Hematopoietic multipotent progenitor cell treated with erythropoietin and hydrocortisone succinate and interleukin-3 and kit ligand, for 17 days (in vitro differentiated cells): Measurements from ENCODE around the gene AGRN.
"Not testable (repeated sequence)": the region's sequence is repeated elsewhere in the genome, so short reads cannot be mapped to it uniquely, and the experiment has no call there.

Source experiments
- DNase-seq: peaks from one replicate; pipeline ENCODE4 v3.0.0-alpha.2; 2015; ENCODE audit warnings: low spot score

The AGRN gene

GRCh38 chr1:981955-982558 is 37.9 kb upstream of the AGRN start, which contains the start of gene PERM1:
Gene PERM1 (minus strand): TSS chr1:982093. CDS start chr1:981029, 1,064 bp downstream.
- no peak for DNase-seq

DNA sequence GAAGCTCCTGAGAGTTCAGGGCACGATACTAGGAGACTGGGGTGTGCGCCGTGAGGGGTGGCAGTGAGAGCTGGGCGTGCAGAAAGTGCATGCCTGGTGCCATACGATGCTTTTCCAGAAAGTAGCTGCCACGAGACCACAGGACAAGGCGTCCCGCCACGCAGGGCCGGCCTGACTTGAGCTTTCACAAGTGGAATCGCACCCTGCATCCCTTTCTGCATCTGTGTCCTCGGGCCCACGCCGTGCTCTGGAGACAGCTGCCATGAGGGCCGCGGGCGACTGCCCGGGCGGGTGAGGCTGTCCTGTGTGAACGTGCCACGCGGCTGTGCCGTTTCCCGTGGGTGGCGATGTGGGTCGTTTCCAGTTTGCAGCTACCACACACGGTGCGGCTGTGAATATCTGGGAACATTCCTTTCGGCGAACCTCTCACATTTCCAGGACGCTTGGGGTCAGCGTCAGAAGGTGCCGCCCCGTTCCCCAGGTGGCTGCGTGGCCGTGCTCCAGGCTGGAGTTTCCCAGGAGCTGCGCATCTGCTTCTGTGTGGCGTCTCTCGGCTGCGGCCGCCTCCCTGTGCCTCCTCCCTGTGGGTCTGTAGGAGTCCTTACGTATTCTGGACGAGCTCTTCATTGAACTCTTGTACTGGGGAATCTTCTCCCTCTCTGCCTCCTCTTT is 37.0 kb upstream of the AGRN start:
- no peak for DNase-seq

DNA sequence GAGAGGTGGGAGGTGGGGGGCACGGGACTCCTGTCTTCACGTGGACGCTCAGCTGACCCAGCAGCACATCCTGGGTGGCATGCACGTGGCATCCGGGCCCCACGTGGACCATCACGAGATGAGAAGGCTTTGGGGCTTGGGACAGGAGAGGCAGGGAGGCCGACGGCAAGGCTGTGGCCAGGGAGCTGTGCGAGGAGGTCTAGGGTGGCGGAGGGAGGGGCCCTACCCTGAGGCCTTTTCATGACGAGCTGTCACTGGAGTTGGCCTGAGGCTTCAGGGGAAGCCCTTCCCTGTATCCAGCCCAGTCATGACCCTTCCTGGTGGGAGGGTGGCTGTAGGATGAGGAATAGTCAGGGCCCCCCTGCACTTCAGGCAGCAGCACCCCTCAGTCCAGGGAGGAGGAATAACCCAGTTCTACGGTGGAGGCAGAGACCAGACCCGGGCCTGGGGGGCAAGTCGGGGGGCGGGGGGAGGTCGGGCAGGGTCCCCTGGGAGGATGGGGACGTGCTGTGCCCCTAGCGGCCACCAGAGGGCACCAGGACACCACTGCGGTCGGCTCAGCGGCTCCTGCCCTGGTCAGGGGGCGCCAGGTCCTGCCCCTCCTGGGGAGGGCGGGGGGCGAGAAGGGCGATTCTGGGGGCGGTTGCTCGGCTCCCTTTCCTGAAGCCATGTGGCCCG is 36.0 kb upstream of the AGRN start:
- DNase-seq, result peak; percentile 33

GRCh38 chr1:984476-984814 is 35.5 kb upstream of the AGRN start:
- DNase-seq, result no peak

- no peak for DNase-seq
Measured at GRCh38 chr1:985126-985525, 34.8 kb upstream of the AGRN start.

DNA sequence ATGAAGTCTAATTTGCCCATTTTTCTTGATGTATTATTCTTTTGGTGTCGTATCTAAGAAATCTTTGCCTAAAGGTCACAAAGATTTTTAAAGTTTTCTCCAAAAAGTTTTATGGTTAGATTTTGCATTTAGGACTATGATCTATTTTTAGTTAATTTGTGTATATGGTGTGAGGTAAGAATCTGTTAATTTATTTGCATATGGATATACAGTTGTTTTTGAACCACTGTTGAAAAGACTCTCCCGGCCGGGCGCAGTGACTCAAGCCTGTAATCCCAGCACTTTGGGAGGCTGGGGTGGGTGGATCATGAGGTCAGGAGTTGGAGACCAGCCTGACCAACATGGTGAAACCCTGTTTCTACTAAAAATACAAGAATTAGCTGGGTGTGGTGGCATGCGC is 31.9 kb upstream of the AGRN start:
- DNase-seq, result not testable (repeated sequence)

- not testable (repeated sequence) for DNase-seq
Measured at GRCh38 chr1:991275-991674, 28.6 kb upstream of the AGRN start.

DNA sequence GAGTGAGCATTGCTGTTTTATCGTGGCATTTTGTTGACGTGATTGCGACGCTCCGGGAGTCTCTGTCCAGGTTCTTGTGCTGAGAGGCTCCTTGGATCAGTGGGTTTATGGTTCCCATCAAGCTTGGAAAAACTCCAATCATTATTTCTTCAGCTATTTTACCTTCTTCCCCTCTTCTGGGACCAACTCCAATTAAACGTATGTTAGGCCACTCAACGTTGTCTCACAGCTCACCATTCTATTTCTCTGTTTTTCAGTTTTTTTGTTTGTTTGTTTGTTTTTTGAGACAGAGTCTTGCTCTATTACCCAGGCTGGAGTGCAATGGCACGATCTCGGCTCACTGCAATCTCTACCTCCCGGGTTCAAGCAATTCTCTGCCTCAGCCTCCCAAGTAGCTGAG is 28.0 kb upstream of the AGRN start:
- no peak for DNase-seq

DNA sequence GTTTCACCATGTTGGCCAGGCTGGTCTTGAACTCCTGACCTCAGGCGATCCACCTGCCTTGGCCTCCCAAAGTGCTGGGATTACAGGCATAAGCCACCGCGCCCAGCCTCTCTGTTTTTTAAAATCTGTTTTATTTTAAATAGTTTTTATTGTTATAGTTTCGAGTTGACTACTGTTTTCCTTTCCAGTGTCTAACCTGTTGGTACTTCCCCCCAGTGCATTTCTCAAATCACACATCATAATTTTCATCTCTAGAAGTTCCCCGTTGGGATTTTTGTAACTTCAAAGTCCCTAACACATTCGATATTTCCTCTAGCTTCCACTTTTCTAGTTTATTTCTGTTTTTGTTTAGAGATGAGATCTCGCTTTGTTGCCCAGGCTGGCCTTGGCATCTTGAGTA is 27.6 kb upstream of the AGRN start:
- no peak for DNase-seq

GRCh38 chr1:993379-993995 is 26.4 kb upstream of the AGRN start:
- DNase-seq, result no peak

GRCh38 chr1:994546-994945 is 25.4 kb upstream of the AGRN start:
- not testable (repeated sequence) for DNase-seq

DNA sequence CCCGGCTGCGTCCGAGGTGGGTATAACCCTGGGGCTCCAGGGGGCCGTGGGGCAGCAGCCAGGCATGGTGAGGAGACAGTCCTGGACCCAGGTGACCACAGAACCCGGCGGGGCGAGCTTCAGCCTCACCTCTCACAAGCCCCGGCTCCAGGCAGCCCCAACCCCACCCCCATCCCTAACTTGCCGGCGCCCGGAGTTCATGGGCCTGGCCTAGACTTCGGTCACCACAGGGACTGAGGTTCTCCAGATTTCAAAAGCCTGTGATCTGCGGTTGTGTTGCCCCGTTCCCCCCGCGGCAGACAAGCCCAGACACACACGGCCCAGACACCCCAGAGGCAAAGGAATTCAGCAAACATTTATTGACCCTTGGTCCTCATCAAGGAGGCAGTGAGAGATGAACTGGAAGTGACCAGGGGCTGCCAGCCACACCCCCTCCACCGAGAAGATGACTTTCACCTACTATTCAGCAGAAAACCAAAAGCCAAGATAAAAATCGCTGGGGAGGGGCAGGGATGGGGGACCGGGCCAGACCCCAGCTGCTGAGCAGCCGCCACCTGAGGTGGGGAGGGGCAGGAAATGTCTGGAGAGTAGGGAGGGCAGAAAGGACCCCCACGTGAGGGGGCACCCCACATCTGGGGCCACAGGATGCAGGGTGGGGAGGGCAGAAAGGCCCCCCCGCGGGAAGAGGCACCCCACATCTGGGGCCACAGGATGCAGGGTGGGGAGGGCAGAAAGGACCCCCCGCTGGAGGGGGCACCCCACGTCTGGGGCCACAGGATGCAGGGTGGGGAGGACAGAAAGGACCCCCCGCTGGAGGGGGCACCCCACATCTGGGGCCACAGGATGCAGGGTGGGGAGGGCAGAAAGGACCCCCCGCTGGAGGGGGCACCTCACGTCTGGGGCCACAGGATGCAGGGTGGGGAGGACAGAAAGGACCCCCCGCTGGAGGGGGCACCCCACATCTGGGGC is 24.0 kb upstream of the AGRN start:
- DNase-seq, result no peak

GRCh38 chr1:996851-997712 is 22.8 kb upstream of the AGRN start:
- no peak for DNase-seq

DNA sequence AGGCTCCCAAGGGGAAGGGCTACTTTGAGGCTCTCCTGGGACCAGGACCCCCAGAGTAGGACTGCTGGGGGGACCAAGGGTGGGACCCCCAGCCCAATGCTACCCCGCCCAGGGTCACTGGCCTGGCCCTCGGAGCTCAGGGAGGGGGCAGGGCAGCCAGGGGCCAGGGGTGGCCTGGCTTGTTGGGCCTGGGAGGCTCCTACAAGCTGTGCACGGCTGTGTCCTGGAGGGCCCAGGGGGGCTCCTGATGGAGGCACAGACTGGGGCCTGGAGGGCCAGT is 22.3 kb upstream of the AGRN start:
- no peak for DNase-seq

DNA sequence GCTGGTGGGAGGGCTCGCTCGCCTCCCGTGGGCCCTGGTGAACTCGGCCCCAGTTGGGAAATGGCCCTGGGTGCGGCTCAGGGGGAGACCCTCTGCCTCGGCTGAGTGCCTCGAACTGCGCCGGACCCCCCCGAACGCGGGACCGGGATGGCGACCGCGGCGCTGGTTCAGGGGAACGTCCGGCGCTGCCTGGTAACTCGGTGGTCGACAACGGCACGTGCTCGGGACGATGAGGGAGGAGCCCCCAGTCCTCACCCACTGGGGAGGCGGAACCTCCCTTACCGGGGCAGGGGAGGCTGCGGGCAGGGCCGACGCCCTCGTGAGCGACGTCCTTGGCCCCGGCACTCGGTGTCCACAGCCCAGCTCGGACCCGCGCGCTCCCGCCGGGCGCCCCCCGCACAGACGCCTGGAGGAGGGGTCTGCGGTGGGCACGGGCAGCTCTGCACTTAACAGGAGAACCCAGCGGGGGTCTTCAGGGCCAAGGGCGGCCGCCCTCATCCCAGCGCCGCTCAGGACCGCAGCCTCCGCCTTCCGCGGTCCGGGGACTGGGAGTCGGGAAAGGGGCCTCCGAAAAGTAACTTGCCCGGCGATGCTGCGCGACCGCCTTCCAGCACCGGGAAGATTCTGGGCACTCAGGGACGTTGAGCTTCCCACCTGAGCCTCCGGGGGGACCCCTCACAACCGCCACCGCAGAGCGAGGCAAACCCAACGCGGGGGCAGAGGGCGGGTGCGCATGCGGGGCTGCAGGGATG is 21.8 kb upstream of the AGRN start:
- no peak for DNase-seq

- no peak for DNase-seq
Measured at GRCh38 chr1:998745-998994, 21.2 kb upstream of the AGRN start.

- no peak for DNase-seq
Measured at GRCh38 chr1:998995-999724, 20.8 kb upstream of the AGRN start.

GRCh38 chr1:999725-1000356 is 20.1 kb upstream of the AGRN start, which contains the start of gene HES4:
Gene HES4 (minus strand): TSS chr1:1000097. CDS start chr1:999973, 124 bp downstream.
- DNase-seq, result no peak

GRCh38 chr1:1000357-1001056 is 19.4 kb upstream of the AGRN start:
- peak; percentile 27 for DNase-seq
